GM23248 (cell line): ENCODE measurements around the gene MYRF. TPM values are rescaled to one million over a fixed set of nuclear protein-coding genes. Genes with fewer than 3 reads are reported as not detected.

Experiments used
- DNase-seq: peaks from one replicate; pipeline ENCODE4 v3.0.0-alpha.2; 2015
- H2AFZ ChIP-seq: fragments of 200-600 bp; sonication (generic); 2 replicates; pipeline ENCODE4 v1.6.1; 2016; ENCODE audit warnings: antibody characterized with exemption
- H3F3A ChIP-seq: fragments of 200-600 bp; sonication (generic); 2 replicates; pipeline ENCODE4 v1.6.1; 2016; ENCODE audit warnings: mild to moderate bottlenecking, antibody characterized with exemption, mixed run types; ENCODE audit not compliant: insufficient read depth
- H3K27ac ChIP-seq: fragments of 200-600 bp; sonication (generic); 2 replicates; pipeline ENCODE4 v1.5.1; 2016; ENCODE audit warnings: mild to moderate bottlenecking
- H3K27me3 ChIP-seq: fragments of 200-600 bp; sonication (generic); replicated peaks from 2 replicates; pipeline ENCODE4 v1.6.1; 2016; ENCODE audit warnings: mild to moderate bottlenecking; ENCODE audit not compliant: insufficient read depth
- H3K36me3 ChIP-seq: fragments of 200-600 bp; sonication (generic); 2 replicates; pipeline ENCODE4 v1.6.1; 2016; ENCODE audit warnings: low read depth, mild to moderate bottlenecking
- H3K4me1 ChIP-seq: fragments of 200-600 bp; sonication (generic); 2 replicates; pipeline ENCODE4 v1.6.1; 2016; ENCODE audit warnings: mild to moderate bottlenecking; ENCODE audit not compliant: insufficient read depth
- H3K4me2 ChIP-seq: fragments of 200-600 bp; sonication (generic); one replicate; pipeline ENCODE4 v1.6.1; 2016; ENCODE audit warnings: mild to moderate bottlenecking; ENCODE audit not compliant: unreplicated experiment
- H3K4me3 ChIP-seq: fragments of 200-600 bp; sonication (generic); 2 replicates; pipeline ENCODE4 v1.5.1; 2016; ENCODE audit warnings: mild to moderate bottlenecking
- H3K79me2 ChIP-seq: fragments of 200-600 bp; sonication (generic); 2 replicates; pipeline ENCODE4 v1.6.1; 2016; ENCODE audit warnings: mild to moderate bottlenecking; ENCODE audit not compliant: insufficient read depth
- H3K9ac ChIP-seq: fragments of 200-600 bp; sonication (generic); 2 replicates; pipeline ENCODE4 v1.6.1; 2016; ENCODE audit warnings: mild to moderate bottlenecking
- H3K9me2 ChIP-seq: fragments of 200-600 bp; sonication (generic); 2 replicates; pipeline ENCODE4 v1.6.1; 2016; ENCODE audit warnings: mixed run types, mild to moderate bottlenecking, moderate library complexity; ENCODE audit not compliant: insufficient read depth
- H3K9me3 ChIP-seq: fragments of 200-600 bp; sonication (generic); one replicate; pipeline ENCODE4 v1.6.1; 2017; ENCODE audit warnings: low read depth
- H4K20me1 ChIP-seq: fragments of 200-600 bp; sonication (generic); 2 replicates; pipeline ENCODE4 v1.6.0; 2016; ENCODE audit not compliant: insufficient read depth
- EZH2 ChIP-seq: fragments of 200-600 bp; sonication (generic); IDR thresholded peaks from 2 replicates; pipeline ENCODE4 v1.6.1; 2018; ENCODE audit warnings: antibody characterized with exemption, mild to moderate bottlenecking; ENCODE audit not compliant: insufficient read depth, poor library complexity, severe bottlenecking
- EZH2phosphoT487 ChIP-seq: fragments of 200-600 bp; sonication (generic); IDR thresholded peaks from 2 replicates; pipeline ENCODE4 v1.6.1; 2018; ENCODE audit warnings: antibody characterized with exemption, moderate library complexity, mild to moderate bottlenecking, low read depth; ENCODE audit not compliant: insufficient read depth
- whole genome bisulfite sequencing, 2 experiments: methylation state at CpG; one replicate each; pipeline ENCODE4 v1.1.6; 2015 to 2017; ENCODE audit warnings: low lambda C conversion rate in 2 of 2, low coverage in 1 of 2; ENCODE audit errors: missing lambda C conversion rate in 2 of 2; 5-methylcytosine and 5-hydroxymethylcytosine counted together
- in situ Hi-C: fragments of 300-500 bp; cut with MboI; formaldehyde crosslinking; loops from 2 replicates; pipeline ENCODE4 v1.15.0; 2020
- polyA plus RNA-seq: library from polyadenylated mRNA; unstranded; fragments of >200 nt; fragmentation: Nextera tagmentation; extraction: Ambion mirVana; gene quantifications from 2 replicates; pipeline ENCODE4 v1.2.1, GENCODE V29; 2016
- total RNA-seq: library from RNA; depleted of rRNA; stranded (reverse); fragments of >200 nt; shearing (Covaris generic); gene quantifications from 2 replicates; pipeline ENCODE4 v1.2.3, GENCODE V29; 2014

MYRF gene
- total and polyA plus RNA-seq, 2 experiments from 2014 or later = 0.05 TPM; not detected in 1

DNA sequence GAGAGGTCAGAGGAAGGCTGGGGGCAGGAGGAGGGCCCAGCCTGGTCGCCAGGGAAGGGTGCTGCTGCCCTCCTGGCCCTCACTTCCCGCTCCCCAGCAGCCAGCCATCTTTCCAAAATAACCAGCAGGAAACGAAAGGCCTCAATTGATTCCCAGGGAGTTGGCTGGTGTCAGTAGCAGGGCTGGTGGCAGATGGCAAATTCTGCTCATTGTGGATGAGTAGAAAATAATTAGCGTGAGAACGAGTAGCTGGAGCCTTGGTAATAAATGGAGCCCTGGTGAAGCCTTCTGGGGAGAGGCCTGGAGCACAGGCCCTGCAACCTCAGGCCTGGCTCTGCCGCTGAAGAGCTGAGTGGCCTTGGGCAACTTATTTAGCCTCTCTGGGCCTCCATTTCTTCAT, 40.9 kb upstream of the MYRF start:
- H4K20me1 ChIP-seq = no peaks in the 10 kb centered on the region
- no peak for DNase-seq
- no peaks in the 10 kb centered on the region for H3K9me2 ChIP-seq
- H3K79me2 ChIP-seq = no peaks in the 10 kb centered on the region
- H3K4me1 ChIP-seq = 0 out of 2 replicates have a peak, but pooled peaks cover under 1% of the 10 kb centered on the region
- no peak overlapping the region for H3K27ac ChIP-seq
- H3K27me3 ChIP-seq = no peaks in the 10 kb centered on the region
- H2AFZ ChIP-seq = no peak overlapping the region
- no peaks in the 10 kb centered on the region for H3K9me3 ChIP-seq
- no peak overlapping the region for H3K4me3 ChIP-seq
- WGBS, 2 experiments = 64% methylated on average over 6 of the region's 6 CpGs
- no peaks in the 10 kb centered on the region for H3F3A ChIP-seq
- TF ChIP-seq EZH2phosphoT487 (no peak), EZH2 (no peak)
- H3K4me2 ChIP-seq = no peak overlapping the region
- no peak overlapping the region for H3K9ac ChIP-seq
- H3K36me3 ChIP-seq = no peaks in the 10 kb centered on the region
- in situ Hi-C loops = no loop called here

DNA sequence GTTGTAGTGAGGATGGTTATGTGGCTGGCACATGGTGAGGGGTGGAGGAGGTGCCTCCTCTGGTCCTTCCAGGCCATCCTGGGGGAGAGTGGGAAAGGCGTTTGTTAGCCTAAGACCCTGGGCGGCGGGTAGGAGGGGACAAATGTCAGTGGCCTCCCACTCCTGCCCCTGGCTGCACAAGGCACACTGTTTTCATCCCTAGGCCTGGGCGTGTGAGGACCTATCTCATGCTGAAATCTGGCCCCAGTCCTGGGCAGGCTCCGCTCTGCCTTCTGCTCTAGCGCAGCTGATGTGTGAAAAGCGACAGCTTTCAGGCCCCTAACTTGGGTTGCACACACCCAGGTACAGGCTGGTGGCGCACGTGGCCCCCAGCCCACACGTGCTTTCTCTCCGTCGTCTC, 40.1 kb upstream of the MYRF start:
- Histone ChIP-seq H2AFZ (no peak overlapping the region), H3K9me2 (no peaks in the 10 kb centered on the region), H3F3A (no peaks in the 10 kb centered on the region), H3K4me2 (no peak overlapping the region), H3K27me3 (no peaks in the 10 kb centered on the region), H3K4me3 (no peak overlapping the region), H3K4me1 (peaks cover 6% of the 10 kb centered on the region; the same call in 1 of the 2 replicates), H3K27ac (no peak overlapping the region), H4K20me1 (no peaks in the 10 kb centered on the region), H3K9ac (no peak overlapping the region), H3K79me2 (no peaks in the 10 kb centered on the region), H3K36me3 (no peaks in the 10 kb centered on the region), H3K9me3 (no peaks in the 10 kb centered on the region)
- in situ Hi-C loops = no loop called here
- 88 to 92% methylated on average over 10 to 12 of the region's 12 CpGs for WGBS, 2 experiments
- TF ChIP-seq EZH2phosphoT487 (no peak), EZH2 (no peak)
- DNase-seq = no peak

DNA sequence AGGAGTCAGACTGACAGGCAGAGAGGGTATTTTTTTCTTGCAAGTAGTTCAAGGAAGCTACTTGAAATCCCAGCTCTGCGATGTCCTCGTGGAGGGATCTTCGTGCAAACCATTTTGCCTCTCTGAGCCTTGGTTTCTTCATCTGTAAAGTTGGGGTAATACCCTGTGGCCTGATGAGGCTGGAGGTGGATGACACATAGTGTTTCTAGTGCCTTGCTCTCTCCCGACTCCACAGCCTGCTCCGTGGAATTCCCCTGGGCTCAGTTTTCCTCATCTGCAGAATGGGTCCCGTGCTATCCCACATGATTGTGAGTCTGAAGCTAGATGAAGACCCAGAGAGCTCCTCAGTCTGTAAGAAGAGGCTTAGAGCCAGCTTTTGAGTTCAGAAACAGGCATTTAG, 39.6 kb upstream of the MYRF start:
- Histone ChIP-seq H3K36me3 (no peaks in the 10 kb centered on the region), H3K27me3 (no peaks in the 10 kb centered on the region), H3K9me2 (no peaks in the 10 kb centered on the region), H3K4me2 (no peak overlapping the region), H3F3A (no peaks in the 10 kb centered on the region), H4K20me1 (no peaks in the 10 kb centered on the region), H3K4me3 (no peak overlapping the region), H3K79me2 (no peaks in the 10 kb centered on the region), H2AFZ (no peak overlapping the region), H3K4me1 (peaks cover 7% of the 10 kb centered on the region), H3K9ac (no peak overlapping the region), H3K27ac (no peak overlapping the region), H3K9me3 (no peaks in the 10 kb centered on the region)
- WGBS, 2 experiments = 90% methylated on average over 6 of the region's 6 CpGs
- no peak for DNase-seq
- in situ Hi-C loops = no loop called here
- TF ChIP-seq EZH2 (no peak), EZH2phosphoT487 (no peak)

- Histone ChIP-seq H3K27me3 (no peaks in the 10 kb centered on the region), H3K9me2 (no peaks in the 10 kb centered on the region), H4K20me1 (no peaks in the 10 kb centered on the region), H3F3A (no peaks in the 10 kb centered on the region), H3K9ac (no peak overlapping the region), H3K4me2 (no peak overlapping the region), H3K4me3 (no peak overlapping the region), H2AFZ (no peak overlapping the region), H3K27ac (no peak overlapping the region), H3K9me3 (no peaks in the 10 kb centered on the region), H3K79me2 (no peaks in the 10 kb centered on the region), H3K36me3 (no peaks in the 10 kb centered on the region), H3K4me1 (peaks cover 10% of the 10 kb centered on the region)
- whole genome bisulfite sequencing, 2 experiments = 77 to 97% methylated on average over 6 to 9 of the region's 9 CpGs
- DNase-seq = no peak
- no peak for TF ChIP-seq EZH2phosphoT487
- TF ChIP-seq EZH2 = no peak
- in situ Hi-C loops = no loop called here
These were observed 39.0 kb upstream of the MYRF start for GRCh38 chr11:61713464-61713863.

DNA sequence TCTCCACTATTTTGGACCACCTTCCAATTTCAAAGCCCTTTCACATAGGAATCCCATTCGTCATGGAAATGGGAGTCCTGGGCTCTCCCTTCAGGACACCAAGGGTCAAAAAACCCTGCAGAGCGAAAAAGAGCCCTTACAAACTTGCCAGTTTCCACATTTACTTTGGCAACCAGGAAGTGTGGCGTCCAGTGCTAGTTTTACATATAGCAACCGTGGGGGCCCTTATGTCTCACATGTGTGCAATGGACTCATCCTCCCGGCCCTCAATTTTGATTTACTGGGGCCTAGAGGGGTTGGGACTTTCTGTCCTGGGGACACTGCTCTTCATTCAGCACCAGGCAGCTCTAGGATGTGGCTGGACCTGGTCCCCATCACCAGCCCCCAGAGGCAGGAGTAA, 38.5 kb upstream of the MYRF start:
- peaks cover 10% of the 10 kb centered on the region for H3K4me1 ChIP-seq
- in situ Hi-C loops = no loop called here
- H3F3A ChIP-seq = no peaks in the 10 kb centered on the region
- H3K9ac ChIP-seq = no peak overlapping the region
- H3K9me2 ChIP-seq = no peaks in the 10 kb centered on the region
- no peaks in the 10 kb centered on the region for H3K36me3 ChIP-seq
- no peak for DNase-seq
- H3K27ac ChIP-seq = no peak overlapping the region
- H3K9me3 ChIP-seq = no peaks in the 10 kb centered on the region
- H3K4me3 ChIP-seq = no peak overlapping the region
- no peaks in the 10 kb centered on the region for H3K79me2 ChIP-seq
- H3K4me2 ChIP-seq = no peak overlapping the region
- TF ChIP-seq EZH2 = no peak
- TF ChIP-seq EZH2phosphoT487 = no peak
- H4K20me1 ChIP-seq = no peaks in the 10 kb centered on the region
- no peak overlapping the region for H2AFZ ChIP-seq
- no peaks in the 10 kb centered on the region for H3K27me3 ChIP-seq
- WGBS, 2 experiments = 67 to 78% methylated on average over 5 of the region's 5 CpGs
